ENCODE data around the gene MMP17. TPM values are rescaled to one million over a fixed set of nuclear protein-coding genes. Genes with fewer than 3 reads are reported as not detected.

MMP17 gene
- total and polyA plus RNA-seq, 2 of the 4 experiments (the other 2 are of a cell fraction) = 1.4 to 11.8 TPM

- Histone ChIP-seq H3K4ac (ENCODE audit: low read depth, low read length) (no peak overlapping the region), H3K23ac (ENCODE audit: low read depth, low read length) (no peak overlapping the region), H2BK15ac (ENCODE audit: low read depth, low read length) (no peak overlapping the region), H2BK5ac (ENCODE audit: low read depth, low read length, poor library complexity, severe bottlenecking) (no peak overlapping the region), H4K5ac (ENCODE audit: low read depth, low read length) (no peak overlapping the region), H2AK9ac (replicated peaks; ENCODE audit: low read depth, low read length, poor library complexity) (no peak overlapping the region), H3K27me3 (ENCODE audit: control insufficient read depth, insufficient read depth, low read length) (peaks cover 20% of the 10 kb centered on the region), H3K14ac (replicated peaks; ENCODE audit: low read depth, low read length) (no peak overlapping the region), H3K79me1 (ENCODE audit: low read depth in 1 of 2, low read length in 2 of 2) (no peaks in the 10 kb centered on the region), H3K9me1 (ENCODE audit: insufficient read depth, low read length) (no peaks in the 10 kb centered on the region), H3K36me3 (ENCODE audit: control insufficient read depth, insufficient read depth, low read length) (no peaks in the 10 kb centered on the region), H3K27ac (ENCODE audit: insufficient read depth, low read length) (no peak overlapping the region), H4K91ac (ENCODE audit: insufficient read depth, low read depth, low read length) (no peak overlapping the region), H3K4me1 (ENCODE audit: control insufficient read depth, insufficient read depth, low read length) (no peaks in the 10 kb centered on the region), H2BK120ac (ENCODE audit: low read depth, low read length) (no peak overlapping the region), H2BK20ac (ENCODE audit: low read depth, low read length) (no peak overlapping the region), H2AK5ac (ENCODE audit: low read depth, low read length) (no peak overlapping the region), H3K18ac (ENCODE audit: low read depth, low read length) (no peak overlapping the region), H3K56ac (ENCODE audit: extremely low read depth, insufficient read depth, low read length) (no peak overlapping the region), H3K9ac (ENCODE audit: low read depth, low read length) (no peak overlapping the region), H3K4me2 (ENCODE audit: low read depth, low read length) (no peak overlapping the region), H2AFZ (replicated peaks; ENCODE audit: low read length, poor library complexity) (peak overlapping the region; percentile 33), H3K9me3 (ENCODE audit: control insufficient read depth, insufficient read depth, low read length) (peaks cover 5% of the 10 kb centered on the region; the same call in 1 of the 2 replicates), H4K20me1 (ENCODE audit: insufficient read depth, low read length) (no peaks in the 10 kb centered on the region), H4K8ac (ENCODE audit: low read depth in 2 of 2, low read length in 2 of 2) (no peak overlapping the region), H3K4me3 (ENCODE audit: insufficient read depth, low read depth, low read length) (no peak overlapping the region)
- DNase-seq (no peak), ATAC-seq (ENCODE audit: low read depth) (no peak)
- no peak for TF ChIP-seq BHLHE40 (IDR thresholded peaks at IDR 0.05; ENCODE audit: low read depth, low read length)
- no peak for TF ChIP-seq ELK1 (IDR thresholded peaks at IDR 0.05; ENCODE audit: borderline replicate concordance, low read depth, low read length)
- TF ChIP-seq MAZ (IDR thresholded peaks at IDR 0.05; ENCODE audit: borderline replicate concordance, low read depth, low read length) = no peak
- no peak for TF ChIP-seq CTCF (conservative IDR thresholded peaks at IDR 0.05; ENCODE audit: low read depth, low read length)
- TF ChIP-seq CEBPB (IDR thresholded peaks at IDR 0.05; ENCODE audit: low read depth, low read length) = no peak
- TF ChIP-seq POLR2A (IDR thresholded peaks at IDR 0.05; ENCODE audit: low read depth, low read length) = no peak
- no peak for TF ChIP-seq RCOR1 (IDR thresholded peaks at IDR 0.05; ENCODE audit: insufficient replicate concordance, low read length)
- no peak for TF ChIP-seq CHD1 (IDR thresholded peaks at IDR 0.05; ENCODE audit: low read depth, low read length)
- no peak for TF ChIP-seq RFX5 (IDR thresholded peaks at IDR 0.05; ENCODE audit: low read depth, low read length)
- TF ChIP-seq MXI1 (IDR thresholded peaks at IDR 0.05; ENCODE audit: borderline replicate concordance, low read depth, low read length) = no peak
- TF ChIP-seq SMC3 (IDR thresholded peaks at IDR 0.05; ENCODE audit: low read depth, low read length) = no peak
- no peak for TF ChIP-seq FOS (IDR thresholded peaks at IDR 0.05; ENCODE audit: low read depth, low read length)
- no peak for TF ChIP-seq RAD21 (IDR thresholded peaks at IDR 0.05; ENCODE audit: low read length)
- no peak for TF ChIP-seq MAFK (IDR thresholded peaks at IDR 0.05; ENCODE audit: low read depth, low read length)
- TF ChIP-seq NFE2L2 (IDR thresholded peaks at IDR 0.05; ENCODE audit: low read depth, low read length) = no peak
- no peak for TF ChIP-seq USF2 (IDR thresholded peaks at IDR 0.05; ENCODE audit: low read depth, low read length)
- dilution Hi-C loops (cut with HindIII; ENCODE audit: low sequenced_read_pairs, unreplicated experiment) = no loop called here
- CTCF ChIA-PET = no interaction called here
- intact Hi-C loops (cut with micrococcal nuclease) = no loop called here
- in situ Hi-C loops (cut with MboI; ENCODE audit: low sequenced_read_pairs) = no loop called here
- POLR2A ChIA-PET (ENCODE audit: unreplicated experiment) = no interaction called here
- no TSS peak for BruUV-seq (replicated peaks)
- WGBS, 2 experiments (ENCODE audit: extremely low coverage in 2 of 2, insufficient read length in 1 of 2) = 56% methylated on average over 2 of the region's 16 CpGs; no CpG with 5 or more reads in 1 of the 2 experiments
These were observed 54.8 kb downstream of the MMP17 start for GRCh38 chr12:131882804-131883520.
